A549 treated with Mapracorat at 1 μM for 4 hours (cell line): ENCODE data around the gene MS4A18. TPM values are rescaled to one million over a fixed set of nuclear protein-coding genes. Genes with fewer than 3 reads are reported as not detected.

Experiments used
- total RNA-seq: library from RNA; stranded (reverse); fragments of 200-300 nt; extraction: Qiagen RNA extraction; gene quantifications from 5 replicates; pipeline ENCODE4 v1.2.3, GENCODE V29; 2022

The MS4A18 gene
- not detected in 5 replicates for total RNA-seq

DNA sequence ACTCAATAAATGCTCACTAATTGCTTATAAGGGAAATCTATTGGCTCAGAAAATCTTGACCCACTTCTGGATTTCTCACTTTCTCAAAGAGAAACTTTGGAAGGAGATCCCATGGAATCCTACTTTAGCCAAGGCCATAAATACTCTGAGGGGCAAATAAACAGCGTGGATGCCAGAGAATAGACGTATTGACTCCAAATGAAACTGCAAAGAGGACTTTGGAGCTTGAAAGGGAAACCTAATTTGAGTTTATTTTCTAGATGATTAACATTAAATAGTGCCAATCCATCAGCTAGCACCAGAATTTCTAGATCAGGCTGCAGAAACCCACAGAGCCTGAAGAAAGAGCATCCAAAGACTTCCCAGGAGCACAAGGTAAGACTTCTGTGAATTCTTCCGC lies at the start of gene MS4A18:
MS4A18 (plus strand) TSS at position 301 of the 400 bp plus-strand sequence.

DNA sequence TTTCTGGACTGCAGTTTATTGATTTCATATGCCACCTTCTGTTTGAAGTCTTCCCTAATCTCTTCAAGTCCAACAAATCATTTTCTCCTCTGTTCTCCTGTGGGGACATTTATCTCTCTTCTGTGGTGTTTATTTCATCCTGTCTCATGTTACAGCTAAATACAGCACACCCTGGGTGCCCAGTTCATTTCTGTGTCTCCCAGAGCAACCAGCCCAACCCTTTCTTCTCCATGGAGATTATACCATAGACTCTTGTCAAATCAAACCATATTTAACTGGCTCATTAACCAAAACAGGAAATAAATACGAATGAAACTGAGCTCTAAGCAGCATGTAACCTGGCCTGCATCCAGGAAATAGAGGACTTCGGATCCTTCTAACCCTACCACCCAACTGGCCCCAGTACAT lies 25.2 kb upstream of the MS4A18 start, which contains the start of gene MS4A8:
MS4A8 (plus strand) TSS at position 329 of the 408 bp plus-strand sequence. CDS start 1,249 bp downstream, outside the sequence.

DNA sequence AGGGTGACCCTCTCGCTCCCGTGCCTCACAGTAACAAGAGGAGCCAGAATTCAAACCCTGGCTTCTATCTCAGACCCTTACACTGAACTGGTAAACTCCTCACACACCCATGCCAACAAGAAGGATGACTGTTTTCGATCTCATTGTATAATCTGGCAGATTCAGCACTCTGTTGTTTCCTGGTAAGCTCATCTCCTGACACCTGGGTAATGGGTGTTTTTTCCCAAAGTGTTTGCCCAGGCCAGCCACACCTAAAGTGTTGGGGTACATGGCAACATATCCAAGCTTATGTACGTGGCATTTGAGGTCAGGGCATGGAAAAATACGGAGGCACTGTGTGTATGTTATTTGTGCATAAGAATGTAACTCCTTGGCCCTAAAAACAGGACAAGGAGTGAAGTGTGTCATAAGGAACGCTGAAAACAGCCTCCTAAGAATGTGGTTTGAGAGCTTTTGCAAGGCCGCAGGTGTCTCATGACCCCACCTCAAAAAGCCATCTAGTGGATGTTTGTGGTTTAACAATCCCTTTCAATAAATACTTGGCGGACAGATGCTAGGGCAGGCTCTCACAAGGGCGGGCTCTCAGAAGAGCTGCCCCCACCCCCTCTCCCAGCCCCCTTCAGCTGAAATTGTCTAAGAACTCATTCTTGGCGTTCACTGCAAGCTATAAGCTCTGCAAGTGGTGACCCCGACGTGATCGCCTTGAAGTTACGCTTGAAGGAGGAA lies 31.9 kb downstream of the MS4A18 start, which contains the start of gene MS4A15:
MS4A15 (plus strand) TSS at position 561 of the 726 bp plus-strand sequence. CDS start 6,867 bp downstream, outside the sequence.

DNA sequence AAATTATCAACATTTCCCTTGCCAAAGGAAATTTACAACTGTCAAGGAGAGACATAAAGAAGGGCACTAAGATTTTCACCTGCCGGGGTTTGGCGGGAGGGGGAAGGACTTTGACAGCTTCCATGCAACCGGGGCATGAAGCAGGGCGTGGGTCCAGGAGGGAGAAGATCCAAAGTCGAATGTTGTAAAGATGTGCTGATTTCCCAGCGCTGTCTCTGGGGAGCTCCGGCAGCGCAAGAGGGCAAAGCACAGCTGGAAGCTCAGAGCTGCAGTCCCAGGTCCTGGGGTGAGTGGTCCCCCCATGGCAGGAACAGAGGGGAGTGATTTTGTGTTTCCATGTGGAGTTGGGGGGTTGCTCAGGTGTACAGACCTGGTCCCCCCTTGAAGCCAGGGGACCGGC lies 60.6 kb downstream of the MS4A18 start, which contains the start of gene MS4A10:
MS4A10 (plus strand) TSS at position 198 of the 400 bp plus-strand sequence. CDS start 5,003 bp downstream, outside the sequence.

Other genes starting within 250 kb of the MS4A18 start
- not detected in 5 replicates for gene MS4A12, start 231.9 kb upstream of the MS4A18 start, total RNA-seq
- gene MS4A13, start 209.3 kb upstream of the MS4A18 start, total RNA-seq: not detected in 5 replicates
- not detected in 5 replicates for gene MS4A8, start 25.1 kb upstream of the MS4A18 start, total RNA-seq
- gene MS4A15, start 32.1 kb downstream of the MS4A18 start, total RNA-seq: not detected in 5 replicates
- gene MS4A10, start 60.6 kb downstream of the MS4A18 start, total RNA-seq: not detected in 5 replicates
- 85.4 to 107 TPM (median 94.9 TPM) in 5 replicates for gene CCDC86, start 117.4 kb downstream of the MS4A18 start, total RNA-seq
- 0.05 to 0.10 TPM (median 0.08 TPM) in 4 of 5 replicates, not detected in the other for gene PTGDR2, start 131.2 kb downstream of the MS4A18 start, total RNA-seq
- gene ZP1, start 142.8 kb downstream of the MS4A18 start, total RNA-seq: 0.22 to 0.36 TPM (median 0.24 TPM) in 3 of 5 replicates, not detected in the others
- gene PRPF19, start 181.9 kb downstream of the MS4A18 start, total RNA-seq: 153 to 189 TPM (median 179 TPM) in 5 replicates
- 103 to 128 TPM (median 121 TPM) in 5 replicates for gene TMEM109, start 189.4 kb downstream of the MS4A18 start, total RNA-seq
- gene TMEM132A, start 199.7 kb downstream of the MS4A18 start, total RNA-seq: 91.4 to 146 TPM (median 134 TPM) in 5 replicates
- not detected in 5 replicates for gene SLC15A3, start 227.5 kb downstream of the MS4A18 start, total RNA-seq
- 0.08 to 0.18 TPM (median 0.15 TPM) in 4 of 5 replicates, not detected in the other for gene CD6, start 247.0 kb downstream of the MS4A18 start, total RNA-seq